ENCODE measurements around the gene REG4.
"Not testable (repeated sequence)": the region's sequence is repeated elsewhere in the genome, so short reads cannot be mapped to it uniquely, and the experiment has no call there.

REG4 gene

GRCh38 chr1:119811387-119811786 lies at the start of gene REG4:
TSS of gene REG4 (minus strand) at chr1:119811460. CDS start at chr1:119808769, 2,691 bp downstream.
- no peak for DNase-seq

GRCh38 chr1:119859647-119860046 lies 48.4 kb upstream of the REG4 start:
- DNase-seq = no peak

- DNase-seq = not testable (repeated sequence)
Observed at GRCh38 chr1:119858556-119859214, 47.4 kb upstream of the REG4 start.

- DNase-seq = no peak
Observed at GRCh38 chr1:119858126-119858525, 46.9 kb upstream of the REG4 start.

GRCh38 chr1:119853155-119853554 lies 41.9 kb upstream of the REG4 start:
- no peak for DNase-seq

GRCh38 chr1:119844206-119844605 lies 32.9 kb upstream of the REG4 start:
- DNase-seq = not testable (repeated sequence)

- no peak for DNase-seq
Observed at GRCh38 chr1:119841306-119841705, 30.0 kb upstream of the REG4 start.

- no peak for DNase-seq
Observed at GRCh38 chr1:119840745-119841144, 29.5 kb upstream of the REG4 start.

GRCh38 chr1:119838236-119838635 lies 27.0 kb upstream of the REG4 start:
- no peak for DNase-seq

GRCh38 chr1:119834990-119835389 lies 23.7 kb upstream of the REG4 start:
- DNase-seq = no peak

- no peak for DNase-seq
Observed at GRCh38 chr1:119831027-119831426, 19.8 kb upstream of the REG4 start.

GRCh38 chr1:119829625-119830024 lies 18.4 kb upstream of the REG4 start:
- no peak for DNase-seq

GRCh38 chr1:119829006-119829405 lies 17.7 kb upstream of the REG4 start:
- not testable (repeated sequence) for DNase-seq

- no peak for DNase-seq
Observed at GRCh38 chr1:119828266-119828665, 17.0 kb upstream of the REG4 start.

GRCh38 chr1:119827010-119827409 lies 15.8 kb upstream of the REG4 start:
- DNase-seq = no peak

GRCh38 chr1:119822406-119822805 lies 11.1 kb upstream of the REG4 start:
- no peak for DNase-seq

- DNase-seq = no peak
Observed at GRCh38 chr1:119818181-119818580, 6.9 kb upstream of the REG4 start.

- no peak for DNase-seq
Observed at GRCh38 chr1:119816407-119816806, 5.1 kb upstream of the REG4 start.

GRCh38 chr1:119815928-119816327 lies 4.7 kb upstream of the REG4 start:
- DNase-seq = no peak

- DNase-seq = no peak
Observed at GRCh38 chr1:119815361-119815760, 4.1 kb upstream of the REG4 start.

- no peak for DNase-seq
Observed at GRCh38 chr1:119814288-119814687, 3.0 kb upstream of the REG4 start.

- no peak for DNase-seq
Observed at GRCh38 chr1:119811985-119812557, 811 bp upstream of the REG4 start.

- peak; percentile 69 for DNase-seq
Observed at GRCh38 chr1:119808972-119809550, 2.2 kb downstream of the REG4 start.

- no peak for DNase-seq
Observed at GRCh38 chr1:119808491-119808890, 2.8 kb downstream of the REG4 start.

- no peak for DNase-seq
Observed at GRCh38 chr1:119806489-119806888, 4.8 kb downstream of the REG4 start.
